Left hindlimb (tissue), 1 donor: ENCODE results near the gene PNPLA1.
"Not testable (repeated sequence)": the region's sequence is repeated elsewhere in the genome, so short reads cannot be mapped to it uniquely, and the experiment has no call there.

ENCODE experiments used
- DNase-seq: peaks from one replicate; pipeline ENCODE4 v3.0.0-alpha.2; 2018

PNPLA1 gene

DNA sequence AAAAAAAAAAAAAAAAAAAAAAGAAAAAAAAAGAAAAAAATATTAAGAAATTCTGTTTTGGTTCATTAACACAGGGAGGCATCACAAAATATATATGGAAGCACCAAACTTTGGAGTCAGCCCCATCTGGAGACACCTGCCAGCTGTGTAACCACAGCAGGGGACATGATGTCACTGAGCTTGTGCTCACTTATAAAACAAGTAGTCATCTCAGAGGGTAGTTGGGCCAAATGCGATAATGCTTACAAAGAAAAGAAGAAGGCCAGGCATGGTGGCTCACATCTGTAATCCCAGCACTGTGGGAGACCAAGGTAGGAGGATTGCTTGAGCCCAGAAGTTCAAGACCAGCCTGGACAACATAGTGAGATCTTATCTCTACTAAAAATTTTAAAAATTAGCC is 68.0 kb downstream of the PNPLA1 start:
- no peak for DNase-seq

- not testable (repeated sequence) for DNase-seq
Measured at GRCh38 chr6:36338223-36338622, 68.4 kb downstream of the PNPLA1 start.

DNA sequence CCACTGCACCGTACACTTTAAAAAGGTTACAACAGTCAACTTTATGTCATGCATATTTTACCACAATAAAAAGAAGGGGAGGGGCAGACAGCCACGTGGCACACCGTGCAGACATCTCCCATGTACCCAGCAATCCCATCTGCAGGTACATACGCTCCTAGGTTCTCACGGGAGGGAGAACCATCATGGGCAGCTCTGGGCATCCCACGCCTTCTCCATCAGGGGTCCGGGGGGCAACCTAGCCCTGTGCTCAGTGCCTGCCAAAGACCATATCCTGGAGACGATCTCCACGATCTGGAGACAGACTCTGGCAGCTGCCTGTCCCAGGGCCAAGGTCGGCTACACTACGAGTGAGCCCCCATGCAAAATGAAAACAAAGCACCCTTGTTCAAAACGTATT is 69.3 kb downstream of the PNPLA1 start:
- no peak for DNase-seq

DNA sequence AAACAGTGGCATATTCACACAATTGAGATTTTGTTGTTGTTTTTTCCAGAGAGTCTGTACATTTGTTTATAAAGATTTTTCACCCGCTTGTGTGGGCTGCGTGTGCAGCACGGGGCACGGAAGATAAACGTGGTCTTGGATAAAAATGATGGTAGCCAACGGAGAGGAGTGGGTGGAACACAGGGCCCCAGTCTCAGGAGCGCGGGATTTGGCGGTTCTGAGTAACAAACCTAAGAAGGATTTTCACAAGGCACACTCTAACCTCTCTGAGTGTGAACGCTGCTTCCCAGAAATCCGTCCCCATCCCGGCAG is 70.4 kb downstream of the PNPLA1 start:
- DNase-seq = no peak

DNA sequence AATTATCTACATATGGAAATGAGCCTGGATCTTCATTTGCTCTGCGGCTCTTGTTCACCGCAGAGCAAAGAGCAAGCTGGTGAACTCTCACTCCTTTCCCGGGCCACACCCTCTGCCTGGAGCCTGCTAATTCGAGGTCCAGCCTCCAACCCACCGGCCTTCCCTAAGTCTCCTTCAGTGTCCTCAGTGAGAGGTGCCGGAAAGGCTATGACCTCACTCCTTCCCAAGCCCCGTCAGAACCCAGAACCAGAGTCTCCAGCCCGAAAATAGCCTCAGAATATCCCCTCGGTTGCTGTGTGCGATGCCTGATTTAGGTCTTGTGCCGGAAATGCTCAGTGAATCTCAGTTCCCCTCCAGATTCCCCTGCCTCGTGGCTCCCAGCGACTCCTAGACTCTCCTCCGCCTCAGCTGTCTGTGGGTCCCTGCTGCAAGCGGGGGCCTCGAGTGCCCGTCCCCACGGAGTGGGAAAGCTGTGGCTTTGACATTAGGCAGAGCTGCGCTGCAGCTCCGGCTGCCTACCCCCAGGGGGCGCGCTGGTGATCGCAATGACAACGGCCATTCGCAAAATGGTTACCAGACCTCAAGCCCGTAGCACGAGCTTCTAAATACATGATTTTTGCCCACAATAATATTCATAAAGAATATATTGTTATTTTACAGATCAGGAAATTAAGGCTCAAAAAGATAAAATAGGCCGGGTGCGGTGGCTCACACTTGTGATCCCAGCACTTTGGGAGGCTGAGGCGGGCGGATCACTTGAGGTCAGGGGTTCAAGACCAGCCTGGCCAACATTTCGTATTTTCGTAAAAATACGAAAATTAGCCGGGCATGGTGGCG is 71.0 kb downstream of the PNPLA1 start:
- peak; percentile 74 for DNase-seq

- DNase-seq = no peak
Measured at GRCh38 chr6:36343109-36343680, 73.3 kb downstream of the PNPLA1 start.

DNA sequence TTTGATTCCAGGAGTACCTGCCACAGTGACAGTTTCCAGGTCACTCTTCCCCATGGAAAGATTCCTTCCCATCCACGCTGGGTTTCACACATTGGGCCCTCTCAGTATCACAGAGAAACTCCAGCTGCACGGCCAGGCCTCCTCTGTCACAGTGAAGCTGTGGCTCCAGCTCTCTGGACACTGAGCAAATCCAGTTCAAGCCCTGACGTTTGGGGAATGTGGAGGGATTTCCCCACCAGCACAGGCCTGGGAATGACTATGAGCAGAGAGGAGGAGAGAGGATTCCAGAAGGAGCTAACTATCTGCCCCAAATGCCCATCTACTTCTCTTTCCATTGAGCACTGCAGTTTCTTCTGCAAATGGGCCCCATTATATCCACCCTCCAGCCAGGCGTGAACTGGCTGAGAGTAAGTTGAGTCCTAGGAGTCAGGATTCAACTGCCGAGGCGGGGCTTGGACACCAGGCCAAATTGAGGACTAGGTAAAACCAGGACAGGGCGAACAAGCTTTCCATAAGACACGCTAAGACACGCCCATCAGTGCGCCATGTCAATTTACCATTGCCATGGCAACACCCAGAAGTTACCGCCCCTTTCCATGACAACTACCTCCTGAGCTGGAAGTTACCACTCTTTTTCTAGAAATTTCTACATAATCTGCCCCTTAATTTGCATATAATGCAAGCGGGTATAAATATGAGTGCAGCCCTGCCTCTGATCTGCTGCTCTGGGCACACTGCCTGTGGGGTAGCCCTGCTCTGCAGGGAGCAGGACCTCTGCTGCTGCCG is 76.0 kb downstream of the PNPLA1 start:
- DNase-seq = no peak

DNA sequence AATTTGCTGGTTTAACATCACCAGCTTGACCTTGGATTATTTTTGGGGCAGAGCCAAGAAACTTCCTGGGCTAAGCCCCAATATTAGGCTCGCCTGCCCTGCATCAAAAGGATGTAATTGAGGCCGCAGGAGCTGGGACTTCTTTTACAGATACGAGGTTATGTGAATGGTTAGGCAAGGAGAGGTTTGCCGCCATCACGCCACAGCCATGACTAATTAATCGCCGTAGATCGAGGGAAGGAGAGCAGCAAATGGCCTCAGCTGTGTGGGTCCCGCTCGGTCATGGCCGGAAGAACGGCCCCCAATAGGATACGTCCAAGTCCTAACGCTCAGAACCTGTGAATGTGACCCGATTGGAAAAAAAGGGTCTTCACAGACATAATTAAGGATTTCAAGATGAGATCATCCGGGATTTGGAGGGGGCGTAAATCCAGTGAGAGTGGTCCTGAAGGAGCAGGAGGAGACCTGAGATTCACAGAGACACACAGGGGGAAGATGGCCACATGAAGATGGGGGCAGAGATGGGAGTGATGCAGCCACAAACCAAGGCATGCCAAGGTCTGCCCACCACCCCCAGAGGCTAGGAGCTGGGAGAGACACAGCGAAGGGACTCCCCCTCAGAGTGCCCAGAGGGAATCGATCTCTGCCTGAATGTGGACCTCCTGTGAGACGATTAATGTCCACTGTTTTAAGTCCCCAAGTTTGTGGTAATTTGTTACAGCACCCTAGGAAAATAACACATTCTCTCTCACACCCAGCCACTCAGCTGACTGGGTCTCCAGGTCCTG is 76.8 kb downstream of the PNPLA1 start:
- DNase-seq = no peak

DNA sequence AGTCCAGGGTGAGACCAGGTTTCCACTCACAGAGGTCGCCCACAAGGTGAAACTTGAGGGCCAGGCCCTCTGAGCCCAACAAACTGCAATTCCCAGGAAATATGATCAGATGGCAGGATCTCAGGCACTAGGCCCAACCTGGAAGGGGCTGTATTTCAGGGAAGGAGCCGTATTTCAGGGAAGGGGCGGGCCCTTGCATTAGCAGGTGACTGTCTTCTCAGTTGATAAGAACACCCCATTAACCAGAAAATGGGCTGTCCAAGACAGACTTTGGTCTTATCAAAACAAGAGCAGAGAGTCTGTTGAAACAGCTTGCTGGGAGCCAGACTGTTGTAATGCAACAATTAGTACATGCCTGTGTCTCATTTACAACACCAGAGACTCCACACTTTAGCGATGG is 77.8 kb downstream of the PNPLA1 start:
- DNase-seq = no peak

DNA sequence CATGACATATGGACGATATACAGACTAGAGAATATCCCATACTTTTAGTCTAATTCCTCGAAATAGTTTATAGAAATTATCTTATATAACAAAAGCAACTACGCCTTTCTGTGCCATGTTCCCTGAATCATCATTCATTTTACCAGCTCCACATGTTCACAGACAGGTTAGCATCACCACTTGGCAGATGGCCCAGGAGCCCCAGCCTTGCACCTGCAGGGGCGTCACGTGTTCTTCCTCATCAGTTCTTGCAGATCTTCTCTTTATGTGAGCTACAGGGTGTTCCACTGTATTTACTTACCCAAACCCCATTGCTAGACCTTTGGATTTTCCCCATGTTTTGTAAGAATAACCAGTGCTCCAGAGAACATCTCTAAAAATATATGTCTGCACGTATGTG is 79.4 kb downstream of the PNPLA1 start:
- DNase-seq = no peak

GRCh38 chr6:36350082-36350481 is 80.2 kb downstream of the PNPLA1 start:
- no peak for DNase-seq

DNA sequence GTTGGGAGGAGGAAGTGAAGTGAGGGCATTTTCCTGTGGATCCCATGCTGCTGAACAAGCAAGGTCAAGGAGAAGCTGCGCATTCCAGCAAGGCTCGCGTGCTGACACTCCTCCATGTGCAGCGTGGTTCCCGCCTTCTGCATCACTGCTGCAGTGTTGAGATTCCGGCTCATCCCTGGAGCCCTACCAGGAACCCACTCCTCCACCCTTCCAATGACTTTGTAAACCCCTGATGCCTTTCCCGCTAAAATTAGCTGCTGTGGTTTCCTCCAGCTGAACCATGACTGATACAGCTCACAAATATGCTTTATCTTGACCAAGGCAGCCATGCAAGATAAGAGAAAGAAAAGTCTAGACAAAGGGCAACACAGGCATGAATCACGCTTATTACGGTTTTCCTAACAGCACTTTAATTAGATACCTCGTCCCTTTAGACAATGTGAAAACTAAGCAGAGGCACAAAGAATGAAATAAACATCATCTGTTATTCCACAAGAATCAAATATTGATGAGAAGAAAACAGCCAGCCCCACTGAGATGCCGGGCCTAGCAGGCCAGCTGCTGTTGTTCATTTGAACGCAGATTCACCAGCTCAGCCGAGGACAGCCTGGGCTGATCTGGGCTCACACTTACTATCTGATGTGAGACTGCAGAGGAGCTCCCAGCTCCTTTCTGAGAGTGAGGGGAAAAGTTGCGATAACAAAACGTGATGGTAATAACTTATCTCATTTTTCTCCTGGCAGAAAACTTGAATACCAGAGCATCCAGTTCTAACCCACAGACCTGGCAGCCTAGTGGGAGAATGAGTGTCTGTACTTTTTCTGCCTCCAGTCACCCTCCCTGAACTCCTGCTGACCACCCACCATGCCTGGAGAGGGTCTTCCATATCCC is 81.1 kb downstream of the PNPLA1 start:
- no peak for DNase-seq

GRCh38 chr6:36352477-36353157 is 82.8 kb downstream of the PNPLA1 start:
- DNase-seq = no peak

DNA sequence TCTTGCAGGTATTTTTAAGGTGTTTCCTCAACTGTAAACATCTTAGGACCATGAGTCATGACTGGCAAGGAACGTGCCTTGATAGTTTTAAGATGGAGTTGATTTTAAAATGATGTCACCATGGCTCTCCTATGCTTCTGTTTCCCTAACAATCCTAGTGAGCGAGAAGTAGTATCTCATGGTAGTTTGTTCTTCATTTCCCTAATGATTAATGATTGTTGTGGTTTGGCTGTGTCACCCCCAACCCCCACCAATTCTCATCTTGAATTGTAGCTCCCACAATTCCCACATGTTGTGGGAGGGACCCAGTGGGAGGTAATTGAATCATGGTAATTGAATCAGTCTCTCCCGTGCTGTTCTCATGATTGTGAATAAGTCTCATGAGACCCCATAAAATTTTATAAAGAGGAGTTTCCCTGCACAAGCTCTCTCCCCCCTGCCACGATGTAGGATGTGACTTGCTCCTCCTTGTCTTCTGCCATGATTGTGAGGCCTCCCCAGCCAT is 83.6 kb downstream of the PNPLA1 start:
- no peak for DNase-seq

DNA sequence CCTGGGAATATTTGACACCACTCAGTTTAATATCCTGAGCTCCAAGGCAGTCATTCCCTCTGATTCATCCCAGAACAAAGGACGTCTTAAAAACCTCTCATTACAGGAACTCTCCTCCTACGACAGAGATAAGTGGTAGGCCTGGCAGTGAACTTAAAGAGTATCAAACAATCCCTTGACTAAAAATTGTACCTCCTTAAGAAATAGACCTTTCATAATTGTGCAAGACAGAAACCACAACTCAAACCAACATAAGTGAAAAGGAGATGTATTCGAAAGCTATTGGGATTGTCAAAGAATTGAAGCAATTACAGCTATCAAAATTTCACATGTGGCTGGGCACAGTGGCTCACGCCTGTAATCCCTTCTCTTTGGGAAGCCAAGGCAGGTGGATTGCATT is 86.0 kb downstream of the PNPLA1 start:
- no peak for DNase-seq

DNA sequence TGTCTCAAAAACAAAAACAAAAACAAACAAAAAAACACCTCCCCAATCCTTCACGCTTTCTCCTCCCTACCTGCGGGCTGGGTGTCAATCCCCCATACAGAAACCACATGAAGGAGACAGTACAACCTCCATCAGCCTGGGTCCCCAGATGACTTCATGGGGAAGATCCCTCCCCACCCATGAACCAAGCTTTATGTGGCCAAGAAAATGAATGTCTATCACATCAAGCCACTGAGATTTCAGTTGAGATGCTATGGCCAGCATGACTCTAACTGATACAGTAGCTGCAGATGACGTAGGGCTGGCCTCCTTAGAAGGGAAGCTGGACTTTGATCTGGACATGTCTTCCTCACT is 88.0 kb downstream of the PNPLA1 start:
- no peak for DNase-seq
